Fibroblast of lung (primary cell): ENCODE data around the gene CRLF1. TPM values are rescaled to one million over a fixed set of nuclear protein-coding genes. Genes with fewer than 3 reads are reported as not detected.
A peak's percentile ranks its signal among the peaks of the same experiment; 100 is the strongest.

Experiments
- DNase-seq, 2 donors: peaks; one replicate each; pipeline versions ENCODE4 v3.0.0 to v3.0.0-alpha.2; 2010; ENCODE audit warnings: low read depth in 2 of 2
- H2AFZ ChIP-seq: 2 replicates; pipeline ENCODE4 v1.5.1; 2012; ENCODE audit warnings: low read length, control low read depth, inconsistent platforms
- H3K27ac ChIP-seq: 2 replicates; pipeline ENCODE4 v1.5.1; 2011; ENCODE audit warnings: low read length, control low read depth; ENCODE audit not compliant: insufficient read depth
- H3K27me3 ChIP-seq: 2 replicates; pipeline ENCODE4 v1.5.1; 2011; ENCODE audit warnings: mild to moderate bottlenecking, low read length; ENCODE audit not compliant: control insufficient read depth, insufficient read depth
- H3K36me3 ChIP-seq: 2 replicates; pipeline ENCODE4 v1.5.1; 2011; ENCODE audit warnings: low read length; ENCODE audit not compliant: control insufficient read depth, insufficient read depth
- H3K4me1 ChIP-seq: 2 replicates; pipeline ENCODE4 v1.5.1; 2011; ENCODE audit warnings: low read length; ENCODE audit not compliant: control insufficient read depth, insufficient read depth; ENCODE audit errors: extremely low read depth
- H3K4me2 ChIP-seq: 2 replicates; pipeline ENCODE4 v1.5.1; 2011; ENCODE audit warnings: low read length, control low read depth; ENCODE audit not compliant: insufficient read depth; ENCODE audit errors: extremely low read depth
- H3K4me3 ChIP-seq, 4 experiments: fragments of 200-600 bp in 1 of 4; sonication (generic) in 1 of 4; replicated peaks in 1 of 4; 2 replicates each; pipeline ENCODE4 v1.5.1; 2011 to 2016; ENCODE audit warnings: low read length in 4 of 4, low read depth in 3 of 4, mild to moderate bottlenecking in 3 of 4, control low read depth in 2 of 4, inconsistent platforms in 1 of 4, mixed read lengths in 1 of 4; ENCODE audit not compliant: insufficient read depth in 1 of 4; ENCODE audit errors: control extremely low read depth in 1 of 4
- H3K79me2 ChIP-seq: 2 replicates; pipeline ENCODE4 v1.5.1; 2012; ENCODE audit warnings: mild to moderate bottlenecking, low read length, inconsistent platforms; ENCODE audit not compliant: control insufficient read depth, insufficient read depth
- H3K9ac ChIP-seq: 2 replicates; pipeline ENCODE4 v1.5.1; 2011; ENCODE audit warnings: mild to moderate bottlenecking, low read length, control low read depth; ENCODE audit not compliant: insufficient read depth
- H3K9me3 ChIP-seq: 2 replicates; pipeline ENCODE4 v1.5.1; 2012; ENCODE audit warnings: low read depth, low read length; ENCODE audit not compliant: control insufficient read depth, insufficient read depth
- H4K20me1 ChIP-seq: 2 replicates; pipeline ENCODE4 v1.5.1; 2011; ENCODE audit warnings: low read length; ENCODE audit not compliant: control insufficient read depth, insufficient read depth; ENCODE audit errors: extremely low read depth
- EZH2 ChIP-seq: IDR thresholded peaks from 2 replicates; pipeline ENCODE4 v1.5.1; 2012; ENCODE audit warnings: low read length, control low read depth, mild to moderate bottlenecking; ENCODE audit errors: missing control alignments
- polyA plus RNA-seq, 2 donors: library from polyadenylated mRNA; depleted of rRNA in 1 of 2; stranded (reverse) in 1 of 2; unstranded in 1 of 2; fragments of >200 nt; gene quantifications; 2 replicates each; pipeline ENCODE4 v1.2.1, GENCODE V29; 2011 to 2012; ENCODE audit warnings: missing spikeins in 1 of 2
- total RNA-seq: library from RNA; depleted of rRNA; stranded (reverse); fragments of >200 nt; gene quantifications from 2 replicates; pipeline ENCODE4 v1.2.1, GENCODE V29; 2014
- TF ChIP-seq, protein P1 (sequence below), 2 donors: IDR thresholded peaks in 1 of 2; conservative IDR thresholded peaks in 1 of 2; 1 replicate in 1 of 2; 2 replicates in 1 of 2; pipeline ENCODE4 v1.5.1; 2011 to 2012; ENCODE audit warnings: low read length in 2 of 2, control low read depth in 1 of 2, inconsistent platforms in 1 of 2, low read depth in 1 of 2, mild to moderate bottlenecking in 1 of 2

The CRLF1 gene
- total and polyA plus RNA-seq, 2 donors (not counting 1 experiment from before 2014, with no cell fraction given), result 2.2 to 2.5 TPM

DNA sequence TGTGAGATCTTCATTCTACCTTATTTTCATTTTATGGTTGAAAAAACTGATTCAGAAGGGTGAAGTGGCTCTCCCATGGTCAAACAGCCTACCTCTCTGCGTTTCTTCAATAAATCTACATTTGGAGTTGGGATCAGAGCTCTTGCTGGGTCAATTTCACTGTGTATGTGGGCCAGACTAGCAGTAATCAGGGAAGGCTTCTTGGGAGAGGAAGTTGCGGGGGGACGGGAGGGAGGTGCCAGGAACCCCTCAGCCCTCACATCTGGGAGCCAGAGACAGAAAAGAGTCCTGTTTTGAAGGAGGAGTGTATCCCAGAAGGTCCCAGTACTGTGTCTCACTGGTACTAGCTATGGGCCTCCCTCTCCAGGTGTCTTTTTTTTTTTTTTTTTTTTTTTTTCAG is 48.0 kb downstream of the CRLF1 start:
- Histone ChIP-seq H2AFZ (no peak overlapping the region), H3K9ac (peak overlapping the region; percentile 92), H3K36me3 (peaks cover 3% of the 10 kb centered on the region), H4K20me1 (no peaks in the 10 kb centered on the region), H3K4me1 (peaks cover 2% of the 10 kb centered on the region), H3K9me3 (no peaks in the 10 kb centered on the region), H3K4me2 (peak overlapping the region; percentile 95), H3K79me2 (peaks cover 22% of the 10 kb centered on the region), H3K4me3 (peak overlapping the region; percentile 74 to 96 (median 94)), H3K27ac (peak overlapping the region; percentile 95), H3K27me3 (no peaks in the 10 kb centered on the region)
- no peak for DNase-seq
- TF ChIP-seq EZH2, result no peak
- TF ChIP-seq, protein P1, sequence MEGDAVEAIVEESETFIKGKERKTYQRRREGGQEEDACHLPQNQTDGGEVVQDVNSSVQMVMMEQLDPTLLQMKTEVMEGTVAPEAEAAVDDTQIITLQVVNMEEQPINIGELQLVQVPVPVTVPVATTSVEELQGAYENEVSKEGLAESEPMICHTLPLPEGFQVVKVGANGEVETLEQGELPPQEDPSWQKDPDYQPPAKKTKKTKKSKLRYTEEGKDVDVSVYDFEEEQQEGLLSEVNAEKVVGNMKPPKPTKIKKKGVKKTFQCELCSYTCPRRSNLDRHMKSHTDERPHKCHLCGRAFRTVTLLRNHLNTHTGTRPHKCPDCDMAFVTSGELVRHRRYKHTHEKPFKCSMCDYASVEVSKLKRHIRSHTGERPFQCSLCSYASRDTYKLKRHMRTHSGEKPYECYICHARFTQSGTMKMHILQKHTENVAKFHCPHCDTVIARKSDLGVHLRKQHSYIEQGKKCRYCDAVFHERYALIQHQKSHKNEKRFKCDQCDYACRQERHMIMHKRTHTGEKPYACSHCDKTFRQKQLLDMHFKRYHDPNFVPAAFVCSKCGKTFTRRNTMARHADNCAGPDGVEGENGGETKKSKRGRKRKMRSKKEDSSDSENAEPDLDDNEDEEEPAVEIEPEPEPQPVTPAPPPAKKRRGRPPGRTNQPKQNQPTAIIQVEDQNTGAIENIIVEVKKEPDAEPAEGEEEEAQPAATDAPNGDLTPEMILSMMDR (conservative IDR thresholded peaks at IDR 0.05 in 1 of 2, IDR thresholded peaks at IDR 0.05 in 1 of 2; ENCODE audit: low read depth in 1 of 2, low read length in 2 of 2), result no peak

DNA sequence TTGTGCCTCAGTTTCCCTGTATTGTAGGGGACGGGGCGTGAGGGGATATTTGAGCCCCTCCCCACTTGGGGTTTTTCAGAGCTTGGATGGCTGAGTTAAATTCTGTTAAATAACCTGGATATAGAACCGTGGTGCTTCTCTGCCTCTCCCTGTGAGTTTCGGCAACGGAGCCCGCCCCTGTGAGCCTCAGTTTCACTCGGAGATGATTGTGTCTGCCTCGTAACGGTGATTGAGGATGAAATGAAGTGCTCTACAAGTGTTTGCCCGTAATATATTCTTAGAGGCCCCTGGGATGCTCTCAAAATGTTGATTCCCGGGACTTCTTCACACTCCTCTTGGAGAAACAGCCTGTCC is 48.4 kb downstream of the CRLF1 start:
- no peaks in the 10 kb centered on the region for H3K27me3 ChIP-seq
- no peak for DNase-seq
- H3K36me3 ChIP-seq, result peaks cover 3% of the 10 kb centered on the region
- H3K4me2 ChIP-seq, result peak overlapping the region; percentile 95
- H2AFZ ChIP-seq, result no peak overlapping the region
- peak overlapping the region; percentile 92 for H3K9ac ChIP-seq
- H3K4me3 ChIP-seq, result peak overlapping the region; percentile 74 to 96 (median 94)
- H3K9me3 ChIP-seq, result no peaks in the 10 kb centered on the region
- H3K4me1 ChIP-seq, result peaks cover 2% of the 10 kb centered on the region
- H3K79me2 ChIP-seq, result peaks cover 22% of the 10 kb centered on the region
- H3K27ac ChIP-seq, result peak overlapping the region; percentile 95
- no peaks in the 10 kb centered on the region for H4K20me1 ChIP-seq
- TF ChIP-seq, protein P1 (conservative IDR thresholded peaks at IDR 0.05 in 1 of 2, IDR thresholded peaks at IDR 0.05 in 1 of 2; ENCODE audit: low read depth in 1 of 2, low read length in 2 of 2), result no peak
- TF ChIP-seq EZH2, result no peak

DNA sequence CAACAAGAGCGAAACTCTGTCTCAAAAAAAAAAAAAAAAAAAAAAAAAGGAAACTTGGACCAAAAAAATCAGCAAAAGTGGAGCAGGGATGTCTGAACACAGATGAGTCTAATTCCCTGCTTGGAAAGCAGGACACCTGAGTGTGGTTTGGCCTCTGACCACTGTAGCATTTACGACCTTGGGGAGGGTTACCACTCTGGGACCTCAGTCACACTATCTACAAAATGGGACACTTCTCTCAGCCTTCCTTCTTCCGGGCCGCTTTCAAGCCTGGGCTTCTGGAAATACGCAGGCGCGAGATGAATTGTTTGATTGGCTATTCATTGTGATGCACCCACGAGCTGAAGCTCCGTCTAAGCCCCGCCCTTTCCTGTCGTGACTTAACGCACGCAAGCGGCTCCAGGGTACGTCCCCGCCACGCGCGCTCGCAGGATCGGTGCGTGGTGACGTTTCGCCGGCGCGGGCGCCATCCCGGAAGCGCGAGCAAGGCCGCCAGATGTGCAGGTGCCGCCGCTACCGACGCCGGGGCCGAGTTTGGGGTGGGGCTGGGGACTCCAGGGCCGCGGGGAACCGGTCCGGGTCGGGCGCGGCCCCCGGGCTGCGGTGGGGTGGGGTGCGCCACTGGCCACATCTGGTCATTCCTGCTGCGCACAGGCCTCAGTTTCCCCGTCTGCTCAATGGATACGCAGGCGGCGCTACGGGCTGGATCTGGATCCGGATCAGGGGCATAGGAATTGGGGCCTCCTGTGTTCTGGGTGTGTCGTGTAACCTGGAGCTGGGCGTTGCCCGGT is 49.0 kb downstream of the CRLF1 start, which contains the start of gene KXD1:
Gene KXD1, plus strand, starts transcription at position 460 of the 791 bp plus-strand sequence. CDS start 4,187 bp downstream, outside the sequence.
- H3K9ac ChIP-seq, result peak within 1 kb of the TSS; percentile 92
- peaks cover 1% of the 10 kb centered on the region for H3K36me3 ChIP-seq
- H3K4me3 ChIP-seq, result peak within 1 kb of the TSS; percentile 74 to 96 (median 94)
- no peaks in the 10 kb centered on the region for H3K9me3 ChIP-seq
- H3K79me2 ChIP-seq, result peaks cover 22% of the 10 kb centered on the region
- H3K4me1 ChIP-seq, result peaks cover 2% of the 10 kb centered on the region
- H3K4me2 ChIP-seq, result peak within 1 kb of the TSS; percentile 95
- H2AFZ ChIP-seq, result peak within 1 kb of the TSS; percentile 27
- no peaks in the 10 kb centered on the region for H4K20me1 ChIP-seq
- peak; percentile 99 for DNase-seq
- no peak for TF ChIP-seq EZH2
- TF ChIP-seq, protein P1 (conservative IDR thresholded peaks at IDR 0.05 in 1 of 2, IDR thresholded peaks at IDR 0.05 in 1 of 2; ENCODE audit: low read depth in 1 of 2, low read length in 2 of 2), result no peak
- peak within 1 kb of the TSS; percentile 95 for H3K27ac ChIP-seq
- H3K27me3 ChIP-seq, result no peaks in the 10 kb centered on the region
